Glutamatergic neuron (in vitro differentiated cells): ENCODE results near the gene PI16. TPM values are rescaled to one million over a fixed set of nuclear protein-coding genes. Genes with fewer than 3 reads are reported as not detected.

Experiments
- DNase-seq: peaks from one replicate; pipeline ENCODE4 v3.0.0; 2022
- H3K27ac Mint-ChIP-seq: one replicate; pipeline ENCODE4 v1.8.0; 2020; ENCODE audit warnings: mild to moderate bottlenecking, mixed read lengths, inconsistent platforms; ENCODE audit not compliant: unreplicated experiment
- H3K27me3 Mint-ChIP-seq: one replicate; pipeline ENCODE4 v1.8.0; 2020; ENCODE audit warnings: mild to moderate bottlenecking, moderate library complexity, mixed read lengths, inconsistent platforms; ENCODE audit not compliant: unreplicated experiment
- H3K36me3 Mint-ChIP-seq: one replicate; pipeline ENCODE4 v1.8.0; 2020; ENCODE audit warnings: mild to moderate bottlenecking, mixed read lengths, inconsistent platforms; ENCODE audit not compliant: unreplicated experiment
- H3K4me1 Mint-ChIP-seq: one replicate; pipeline ENCODE4 v1.8.0; 2020; ENCODE audit warnings: mild to moderate bottlenecking, low read depth, mixed read lengths, inconsistent platforms; ENCODE audit not compliant: unreplicated experiment
- H3K4me3 Mint-ChIP-seq: one replicate; pipeline ENCODE4 v1.8.0; 2020; ENCODE audit warnings: mild to moderate bottlenecking, mixed read lengths, inconsistent platforms; ENCODE audit not compliant: unreplicated experiment
- H3K9me3 Mint-ChIP-seq: one replicate; pipeline ENCODE4 v1.8.0; 2020; ENCODE audit warnings: mild to moderate bottlenecking, moderate library complexity, mixed read lengths, inconsistent platforms; ENCODE audit not compliant: unreplicated experiment
- CTCF ChIP-seq: fragments of 200-600 bp; sonication (generic); IDR thresholded peaks from one replicate; pipeline ENCODE4 v1.5.0; 2021; ENCODE audit not compliant: partially characterized antibody, unreplicated experiment
- total RNA-seq: library from RNA; stranded (reverse); fragmentation: NEBNext Ultra II Directional; extraction: Animal tissue kit (Norgen Biotek cat#: 25700); gene quantifications from one replicate; pipeline ENCODE4 v1.2.1, GENCODE V29; 2021; ENCODE audit not compliant: unreplicated experiment

Gene PI16
- total RNA-seq, 1 donor from 2014 or later = not detected

- DNase-seq = no peak
- Mint-ChIP-seq H3K27me3 (no peaks in the 10 kb centered on the region), H3K4me1 (peaks cover 31% of the 10 kb centered on the region), H3K36me3 (no peaks in the 10 kb centered on the region), H3K9me3 (peaks cover 4% of the 10 kb centered on the region), H3K4me3 (no peak overlapping the region), H3K27ac (no peak overlapping the region)
- no peak for TF ChIP-seq CTCF
Measured at GRCh38 chr6:36980876-36981619, 26.5 kb downstream of the PI16 start.

- no peak overlapping the region for H3K4me3 Mint-ChIP-seq
- H3K36me3 Mint-ChIP-seq = no peaks in the 10 kb centered on the region
- H3K27me3 Mint-ChIP-seq = peaks cover 7% of the 10 kb centered on the region
- no peak overlapping the region for H3K27ac Mint-ChIP-seq
- peaks cover 7% of the 10 kb centered on the region for H3K9me3 Mint-ChIP-seq
- DNase-seq = no peak
- no peak for TF ChIP-seq CTCF
- peaks cover 34% of the 10 kb centered on the region for H3K4me1 Mint-ChIP-seq
Measured at GRCh38 chr6:36983538-36983937, 29.0 kb downstream of the PI16 start.

GRCh38 chr6:36984581-36985416 is 30.3 kb downstream of the PI16 start:
- peak; percentile 62 for DNase-seq
- H3K4me3 Mint-ChIP-seq = no peak overlapping the region

GRCh38 chr6:36985417-36985807 is 30.9 kb downstream of the PI16 start:
- Mint-ChIP-seq H3K4me3 (no peak overlapping the region), H3K9me3 (peaks cover 5% of the 10 kb centered on the region), H3K4me1 (peaks cover 17% of the 10 kb centered on the region), H3K36me3 (no peaks in the 10 kb centered on the region), H3K27me3 (peaks cover 7% of the 10 kb centered on the region), H3K27ac (no peak overlapping the region)
- DNase-seq = no peak
- no peak for TF ChIP-seq CTCF

More at GRCh38 chr6:36984581-36985416, 30.3 kb downstream of the PI16 start:
- Mint-ChIP-seq H3K4me1 (peaks cover 23% of the 10 kb centered on the region), H3K36me3 (no peaks in the 10 kb centered on the region), H3K27ac (no peak overlapping the region), H3K9me3 (peaks cover 7% of the 10 kb centered on the region), H3K27me3 (peaks cover 7% of the 10 kb centered on the region)
- no peak for TF ChIP-seq CTCF
